KMS-11 (cell line): ENCODE data around the gene LRRC74A.

Experiments
- H2AFZ ChIP-seq: fragments of 200-600 bp; sonication (generic); 2 replicates; pipeline ENCODE4 v1.6.1; 2016; ENCODE audit warnings: antibody characterized with exemption, mixed run types, low read depth
- H3K27ac ChIP-seq: fragments of 200-600 bp; sonication (generic); 2 replicates; pipeline ENCODE4 v1.6.1; 2016; ENCODE audit warnings: mild to moderate bottlenecking, mixed run types
- H3K27me3 ChIP-seq: fragments of 200-600 bp; sonication (generic); 2 replicates; pipeline ENCODE4 v1.6.1; 2017; ENCODE audit warnings: mild to moderate bottlenecking, low read depth, mixed run types, moderate library complexity; ENCODE audit not compliant: insufficient read depth
- H3K36me3 ChIP-seq: fragments of 200-600 bp; sonication (generic); 2 replicates; pipeline ENCODE4 v1.6.1; 2017; ENCODE audit warnings: mild to moderate bottlenecking, mixed run types; ENCODE audit not compliant: insufficient read depth
- H3K4me1 ChIP-seq: fragments of 200-600 bp; sonication (generic); 2 replicates; pipeline ENCODE4 v1.6.1; 2016; ENCODE audit warnings: mild to moderate bottlenecking, low read depth, mixed run types; ENCODE audit not compliant: poor library complexity, severe bottlenecking
- H3K4me2 ChIP-seq: fragments of 200-600 bp; sonication (generic); 2 replicates; pipeline ENCODE4 v1.7.0; 2016; ENCODE audit warnings: mild to moderate bottlenecking, mixed run types
- H3K4me3 ChIP-seq: fragments of 200-600 bp; sonication (generic); IDR thresholded peaks from 2 replicates; pipeline ENCODE4 v1.6.1; 2017; ENCODE audit warnings: low read depth, low read length, mixed read lengths; ENCODE audit not compliant: insufficient read depth
- H3K79me2 ChIP-seq: fragments of 200-600 bp; sonication (generic); 2 replicates; pipeline ENCODE4 v1.6.1; 2016; ENCODE audit warnings: low read depth, mixed run types; ENCODE audit not compliant: insufficient read depth
- H3K9ac ChIP-seq: fragments of 200-600 bp; sonication (generic); 2 replicates; pipeline ENCODE4 v1.6.1; 2016; ENCODE audit warnings: mild to moderate bottlenecking, mixed run types
- H4K20me1 ChIP-seq: fragments of 200-600 bp; sonication (generic); 2 replicates; pipeline ENCODE4 v1.6.1; 2016; ENCODE audit warnings: mild to moderate bottlenecking, mixed run types; ENCODE audit not compliant: insufficient read depth
- CTCF ChIP-seq: fragments of 200-600 bp; sonication (generic); conservative IDR thresholded peaks from 2 replicates; pipeline ENCODE4 v1.6.1; 2017; ENCODE audit warnings: low read depth, mild to moderate bottlenecking, antibody characterized with exemption, low read length, moderate library complexity, mixed read lengths

The LRRC74A gene

GRCh38 chr14:76828339-76829012, 2.3 kb downstream of the LRRC74A start:
- H4K20me1 ChIP-seq = no peaks in the 10 kb centered on the region
- no peaks in the 10 kb centered on the region for H3K79me2 ChIP-seq
- TF ChIP-seq CTCF = no peak
- H3K4me3 ChIP-seq = no peak overlapping the region
- no peaks in the 10 kb centered on the region for H3K27me3 ChIP-seq
- no peaks in the 10 kb centered on the region for H3K36me3 ChIP-seq
- H2AFZ ChIP-seq = no peak overlapping the region
- no peak overlapping the region for H3K9ac ChIP-seq
- H3K4me2 ChIP-seq = no peak overlapping the region
- H3K27ac ChIP-seq = no peak overlapping the region
- no peaks in the 10 kb centered on the region for H3K4me1 ChIP-seq

- H3K27ac ChIP-seq = no peak overlapping the region
- H3K27me3 ChIP-seq = no peaks in the 10 kb centered on the region
- no peaks in the 10 kb centered on the region for H3K79me2 ChIP-seq
- H3K4me1 ChIP-seq = no peaks in the 10 kb centered on the region
- no peaks in the 10 kb centered on the region for H3K36me3 ChIP-seq
- H4K20me1 ChIP-seq = no peaks in the 10 kb centered on the region
- no peak overlapping the region for H3K4me2 ChIP-seq
- no peak overlapping the region for H2AFZ ChIP-seq
- H3K9ac ChIP-seq = no peak overlapping the region
- TF ChIP-seq CTCF = no peak
- H3K4me3 ChIP-seq = no peak overlapping the region
Measured at GRCh38 chr14:76829013-76829365, 2.8 kb downstream of the LRRC74A start.

- Histone ChIP-seq H3K27ac (no peak overlapping the region), H2AFZ (no peak overlapping the region), H3K4me3 (no peak overlapping the region), H4K20me1 (no peaks in the 10 kb centered on the region), H3K27me3 (no peaks in the 10 kb centered on the region), H3K4me1 (no peaks in the 10 kb centered on the region), H3K79me2 (no peaks in the 10 kb centered on the region), H3K9ac (no peak overlapping the region), H3K36me3 (no peaks in the 10 kb centered on the region), H3K4me2 (no peak overlapping the region)
- TF ChIP-seq CTCF = no peak
Measured at GRCh38 chr14:76829650-76830421, 3.6 kb downstream of the LRRC74A start.

- Histone ChIP-seq H3K9ac (no peak overlapping the region), H3K4me2 (no peak overlapping the region), H3K36me3 (no peaks in the 10 kb centered on the region), H2AFZ (no peak overlapping the region), H3K79me2 (no peaks in the 10 kb centered on the region), H3K4me1 (no peaks in the 10 kb centered on the region), H3K4me3 (no peak overlapping the region), H3K27me3 (no peaks in the 10 kb centered on the region), H4K20me1 (no peaks in the 10 kb centered on the region), H3K27ac (no peak overlapping the region)
- TF ChIP-seq CTCF = no peak
Measured at GRCh38 chr14:76830556-76830955, 4.3 kb downstream of the LRRC74A start.
